Endodermal cell (in vitro differentiated cells): Measurements from ENCODE around the gene SYAP1. TPM values are rescaled to one million over a fixed set of nuclear protein-coding genes. Genes with fewer than 3 reads are reported as not detected.

Experiments used
- DNase-seq: peaks from one replicate; pipeline ENCODE4 v3.0.0-alpha.2; 2017
- H3K27ac ChIP-seq: 2 replicates; pipeline ENCODE4 v1.5.1; 2013; ENCODE audit warnings: mild to moderate bottlenecking, low read depth, low read length, moderate library complexity
- H3K27me3 ChIP-seq: 2 replicates; pipeline ENCODE4 v1.6.1; 2013; ENCODE audit warnings: mild to moderate bottlenecking, low read length, moderate library complexity; ENCODE audit not compliant: insufficient read depth, control insufficient read depth, poor library complexity, severe bottlenecking
- H3K36me3 ChIP-seq: 2 replicates; pipeline ENCODE4 v1.7.0; 2013; ENCODE audit warnings: mild to moderate bottlenecking, low read length, moderate library complexity; ENCODE audit not compliant: control insufficient read depth, insufficient read depth
- H3K4me1 ChIP-seq: one replicate; pipeline ENCODE4 v1.7.0; 2013; ENCODE audit warnings: low read length; ENCODE audit not compliant: control insufficient read depth, insufficient read depth
- H3K4me3 ChIP-seq: 2 replicates; pipeline ENCODE4 v1.5.1; 2013; ENCODE audit warnings: mild to moderate bottlenecking, low read length, moderate library complexity
- H3K9ac ChIP-seq: 2 replicates; pipeline ENCODE4 v1.6.1; 2013; ENCODE audit warnings: mild to moderate bottlenecking, low read length, moderate library complexity; ENCODE audit not compliant: poor library complexity, severe bottlenecking; ENCODE audit errors: extremely low read depth
- H3K9me3 ChIP-seq: 2 replicates; pipeline ENCODE4 v1.6.1; 2013; ENCODE audit warnings: mild to moderate bottlenecking, low read length, moderate library complexity; ENCODE audit not compliant: control insufficient read depth
- H3K27ac Mint-ChIP-seq: 2 replicates; pipeline ENCODE4 v1.8.0; 2020; ENCODE audit warnings: mixed read lengths
- H3K27me3 Mint-ChIP-seq: 2 replicates; pipeline ENCODE4 v1.8.0; 2021; ENCODE audit warnings: mild to moderate bottlenecking, mixed read lengths; ENCODE audit not compliant: insufficient read depth
- H3K36me3 Mint-ChIP-seq: 2 replicates; pipeline ENCODE4 v1.8.0; 2020; ENCODE audit warnings: low read depth, mixed read lengths
- H3K4me1 Mint-ChIP-seq: 2 replicates; pipeline ENCODE4 v1.8.0; 2020; ENCODE audit warnings: mixed read lengths
- H3K4me3 Mint-ChIP-seq: 2 replicates; pipeline ENCODE4 v1.8.0; 2020; ENCODE audit warnings: mild to moderate bottlenecking, moderate library complexity, mixed read lengths
- H3K9me3 Mint-ChIP-seq: 2 replicates; pipeline ENCODE4 v1.8.0; 2020; ENCODE audit warnings: mild to moderate bottlenecking, mixed read lengths
- WGBS, 2 experiments: methylation state at CpG; one replicate each; pipeline versions ENCODE4 v1.1.5 to v1.1.7; 2013; ENCODE audit warnings: missing lambda C conversion rate in 2 of 2, mixed read lengths in 1 of 2; ENCODE audit not compliant: insufficient coverage in 1 of 2, insufficient read length in 1 of 2; 5-methylcytosine and 5-hydroxymethylcytosine counted together
- total RNA-seq, 2 donors: library from RNA; stranded (reverse); fragmentation: NEBNext Ultra II Directional in 1 of 2; extraction: Animal tissue kit (Norgen Biotek cat#: 25700) in 1 of 2; gene quantifications; 2 replicates in 1 of 2; 3 replicates in 1 of 2; pipeline ENCODE4 v1.2.1, GENCODE V29; 2021
- TF ChIP-seq, protein P1 (sequence below): fragments of 200-600 bp; sonication (generic); conservative IDR thresholded peaks from 2 replicates; pipeline ENCODE4 v1.5.0; 2021; ENCODE audit warnings: antibody characterized with exemption, mild to moderate bottlenecking

SYAP1 gene
- total RNA-seq, 2 donors from 2014 or later, result 22.4 to 40.6 TPM

DNA sequence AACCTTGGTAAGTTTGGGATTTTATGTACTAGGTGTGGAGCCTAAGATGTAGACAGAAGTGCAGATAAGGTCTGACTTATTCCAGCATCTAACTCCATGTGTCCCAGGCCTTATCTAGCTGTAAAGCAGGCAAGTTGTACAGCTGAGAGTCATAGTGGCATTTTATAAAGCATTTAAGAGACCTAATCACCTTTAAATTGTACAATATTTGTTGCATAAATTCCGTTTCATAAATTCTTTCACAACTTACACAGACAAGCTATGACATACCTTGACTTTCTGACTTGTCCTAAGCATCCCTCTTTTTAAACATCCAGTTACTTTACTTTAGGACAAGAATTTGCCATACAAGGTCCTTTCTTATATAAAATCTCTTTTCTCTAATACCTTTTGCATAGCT lies 11.0 kb downstream of the SYAP1 start:
- Mint-ChIP-seq H3K27me3 (no peaks in the 10 kb centered on the region), H3K4me1 (peaks cover 11% of the 10 kb centered on the region), H3K9me3 (peaks cover 38% of the 10 kb centered on the region), H3K27ac (no peak overlapping the region), H3K36me3 (peaks cover 48% of the 10 kb centered on the region), H3K4me3 (no peak overlapping the region)
- H3K27me3 ChIP-seq, result no peaks in the 10 kb centered on the region
- H3K4me3 ChIP-seq, result no peak overlapping the region
- H3K27ac ChIP-seq, result no peak overlapping the region
- H3K9ac ChIP-seq, result no peak overlapping the region
- no peak for DNase-seq
- peaks cover 30% of the 10 kb centered on the region for H3K9me3 ChIP-seq
- 80 to 96% methylated on average over 1 of the region's 1 CpG for WGBS, 2 experiments
- TF ChIP-seq, protein P1, sequence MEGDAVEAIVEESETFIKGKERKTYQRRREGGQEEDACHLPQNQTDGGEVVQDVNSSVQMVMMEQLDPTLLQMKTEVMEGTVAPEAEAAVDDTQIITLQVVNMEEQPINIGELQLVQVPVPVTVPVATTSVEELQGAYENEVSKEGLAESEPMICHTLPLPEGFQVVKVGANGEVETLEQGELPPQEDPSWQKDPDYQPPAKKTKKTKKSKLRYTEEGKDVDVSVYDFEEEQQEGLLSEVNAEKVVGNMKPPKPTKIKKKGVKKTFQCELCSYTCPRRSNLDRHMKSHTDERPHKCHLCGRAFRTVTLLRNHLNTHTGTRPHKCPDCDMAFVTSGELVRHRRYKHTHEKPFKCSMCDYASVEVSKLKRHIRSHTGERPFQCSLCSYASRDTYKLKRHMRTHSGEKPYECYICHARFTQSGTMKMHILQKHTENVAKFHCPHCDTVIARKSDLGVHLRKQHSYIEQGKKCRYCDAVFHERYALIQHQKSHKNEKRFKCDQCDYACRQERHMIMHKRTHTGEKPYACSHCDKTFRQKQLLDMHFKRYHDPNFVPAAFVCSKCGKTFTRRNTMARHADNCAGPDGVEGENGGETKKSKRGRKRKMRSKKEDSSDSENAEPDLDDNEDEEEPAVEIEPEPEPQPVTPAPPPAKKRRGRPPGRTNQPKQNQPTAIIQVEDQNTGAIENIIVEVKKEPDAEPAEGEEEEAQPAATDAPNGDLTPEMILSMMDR, result no peak
- H3K4me1 ChIP-seq, result no peaks in the 10 kb centered on the region
- peaks cover 14% of the 10 kb centered on the region for H3K36me3 ChIP-seq

DNA sequence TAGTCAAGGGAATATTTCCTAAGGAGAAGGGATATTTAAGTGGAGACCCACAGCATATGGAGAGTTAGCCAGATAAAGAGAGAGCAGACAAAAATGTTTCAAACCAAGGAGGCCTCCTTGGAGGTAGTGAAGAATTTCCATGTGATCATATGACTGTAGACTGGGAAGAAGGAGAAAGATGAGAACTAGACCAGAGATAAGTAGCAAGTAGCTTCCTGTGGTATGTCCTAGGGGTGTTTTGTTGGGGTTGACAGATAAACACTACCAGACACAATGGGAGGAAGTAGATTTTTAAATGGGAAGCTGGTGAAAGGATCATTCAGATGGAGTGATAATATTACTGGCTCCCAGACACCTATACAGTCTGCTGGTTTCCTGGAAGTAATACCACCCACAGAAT lies 13.6 kb downstream of the SYAP1 start:
- peak; percentile 11 for DNase-seq
- Histone ChIP-seq H3K9ac (no peak overlapping the region), H3K27ac (no peak overlapping the region), H3K36me3 (peaks cover 23% of the 10 kb centered on the region), H3K4me3 (no peak overlapping the region), H3K4me1 (no peaks in the 10 kb centered on the region), H3K27me3 (no peaks in the 10 kb centered on the region), H3K9me3 (peaks cover 24% of the 10 kb centered on the region)
- peaks cover 5% of the 10 kb centered on the region for H3K4me1 Mint-ChIP-seq
- H3K9me3 Mint-ChIP-seq, result peaks cover 25% of the 10 kb centered on the region
- H3K27me3 Mint-ChIP-seq, result no peaks in the 10 kb centered on the region
- H3K27ac Mint-ChIP-seq, result peak overlapping the region; percentile 9
- no peak overlapping the region for H3K4me3 Mint-ChIP-seq
- TF ChIP-seq, protein P1, result no peak
- H3K36me3 Mint-ChIP-seq, result peaks cover 56% of the 10 kb centered on the region

DNA sequence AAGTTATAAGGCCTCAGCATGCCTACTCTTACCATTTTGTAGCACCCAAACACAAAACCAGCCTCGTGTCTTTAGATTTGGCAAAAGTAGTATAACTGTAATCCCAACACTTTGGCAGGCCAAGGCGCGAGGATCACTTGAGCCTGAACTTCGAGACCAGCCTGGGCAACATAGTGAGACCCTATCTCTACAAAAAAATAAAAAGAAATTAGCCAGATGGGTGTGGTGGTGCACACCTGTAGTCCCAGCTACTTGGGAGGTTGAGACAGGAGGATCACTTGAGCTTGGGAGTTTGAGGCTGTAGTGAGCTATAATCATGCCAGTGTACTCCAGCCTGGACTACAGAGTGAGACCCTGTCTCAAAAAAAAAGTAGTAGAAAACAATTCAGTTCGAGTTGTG lies 17.6 kb downstream of the SYAP1 start:
- Mint-ChIP-seq H3K27ac (no peak overlapping the region), H3K4me1 (peaks cover 21% of the 10 kb centered on the region), H3K9me3 (no peaks in the 10 kb centered on the region), H3K27me3 (no peaks in the 10 kb centered on the region), H3K36me3 (peaks cover 58% of the 10 kb centered on the region), H3K4me3 (no peak overlapping the region)
- TF ChIP-seq, protein P1, result no peak
- Histone ChIP-seq H3K9me3 (no peaks in the 10 kb centered on the region), H3K9ac (no peak overlapping the region), H3K27me3 (no peaks in the 10 kb centered on the region), H3K27ac (no peak overlapping the region), H3K4me1 (no peaks in the 10 kb centered on the region), H3K4me3 (no peak overlapping the region), H3K36me3 (peaks cover 37% of the 10 kb centered on the region)
- no peak for DNase-seq
- WGBS, 2 experiments, result 94% methylated on average over 4 of the region's 5 CpGs; no CpG with 5 or more reads in 1 of the 2 experiments
